NCI-H1105 (cell line): ENCODE data around the gene KCTD7.
"Not testable (repeated sequence)": the region's sequence is repeated elsewhere in the genome, so short reads cannot be mapped to it uniquely, and the experiment has no call there.

Experiments used
- DNase-seq: peaks from one replicate; lab custom pipeline; 2025; lab: John Stamatoyannopoulos, UW

KCTD7 gene

DNA sequence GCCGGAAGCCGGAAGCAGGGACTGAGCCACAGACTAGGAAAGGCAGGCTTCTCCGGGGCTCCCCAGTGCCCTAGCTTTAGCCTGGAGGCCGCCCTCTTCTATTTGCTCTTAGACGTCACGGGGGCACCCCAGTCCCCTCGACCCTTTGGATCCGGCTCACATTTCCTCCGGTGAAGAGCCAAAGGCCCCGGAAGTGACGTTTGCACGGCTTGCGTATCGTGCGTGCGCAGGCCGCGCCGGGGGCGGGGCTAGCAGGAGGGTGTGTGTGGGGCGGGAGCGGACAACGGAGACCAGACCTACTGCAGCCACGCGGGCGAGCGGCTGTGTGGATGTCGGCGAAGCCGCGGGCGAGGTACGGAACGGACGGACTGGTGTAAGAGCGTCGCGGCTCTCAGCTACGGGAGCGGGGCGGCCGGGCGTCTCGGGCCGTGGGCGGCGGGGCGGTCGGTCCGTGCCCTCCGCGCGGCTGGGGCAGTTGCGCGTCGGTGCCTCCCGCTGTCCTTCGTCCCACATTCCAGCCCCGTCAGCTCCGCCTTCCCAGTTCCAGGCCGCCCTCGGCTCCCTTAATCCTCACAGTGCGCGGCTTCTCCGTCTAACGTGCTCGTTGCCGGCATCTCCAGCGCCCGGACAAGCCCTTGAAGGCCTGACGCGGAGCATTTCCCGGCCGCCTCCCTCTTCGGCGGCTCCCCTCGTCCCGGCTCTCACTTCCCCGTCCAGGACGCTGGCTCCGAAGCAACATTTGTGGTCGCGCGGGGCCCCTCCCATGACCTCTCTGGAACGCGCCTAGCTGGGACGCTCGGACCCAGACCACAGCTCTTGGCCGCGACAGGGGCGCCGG, 25.8 kb downstream of the KCTD7 start:
- DNase-seq: peak; percentile 98

DNA sequence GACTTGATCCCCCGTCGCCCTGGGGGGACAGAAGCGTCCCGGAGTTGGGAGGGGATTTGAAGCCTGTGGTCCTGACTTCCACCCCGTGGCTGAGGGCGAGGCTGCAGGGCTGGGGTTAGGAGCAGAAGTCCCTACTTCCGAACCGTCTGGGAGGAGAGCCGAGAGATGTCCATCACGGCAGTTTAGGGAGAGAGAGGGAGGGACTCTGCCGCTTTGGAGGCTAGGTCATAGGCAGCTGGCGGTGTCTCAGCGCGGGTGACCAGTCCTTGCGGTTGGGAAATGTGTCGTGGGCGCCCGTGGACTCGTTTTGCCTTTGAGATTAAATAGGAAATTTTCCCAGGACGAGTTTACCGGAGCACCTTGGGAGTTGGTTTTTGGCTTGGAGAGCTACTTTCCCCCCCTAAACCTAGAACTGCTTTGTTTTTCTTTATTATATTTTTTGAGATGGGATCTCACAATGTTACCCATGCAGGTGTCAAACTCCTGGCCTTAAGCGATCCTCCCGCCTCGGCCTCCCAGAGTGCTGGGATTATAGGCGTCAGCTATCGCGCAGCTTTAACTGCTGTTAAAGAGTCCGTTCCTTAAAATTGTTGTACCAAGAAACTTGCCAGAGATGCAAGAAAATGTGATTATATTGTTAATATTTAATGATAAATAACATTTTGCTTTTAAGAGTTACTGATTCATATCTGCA, 26.6 kb downstream of the KCTD7 start:
- not testable (repeated sequence) for DNase-seq

DNA sequence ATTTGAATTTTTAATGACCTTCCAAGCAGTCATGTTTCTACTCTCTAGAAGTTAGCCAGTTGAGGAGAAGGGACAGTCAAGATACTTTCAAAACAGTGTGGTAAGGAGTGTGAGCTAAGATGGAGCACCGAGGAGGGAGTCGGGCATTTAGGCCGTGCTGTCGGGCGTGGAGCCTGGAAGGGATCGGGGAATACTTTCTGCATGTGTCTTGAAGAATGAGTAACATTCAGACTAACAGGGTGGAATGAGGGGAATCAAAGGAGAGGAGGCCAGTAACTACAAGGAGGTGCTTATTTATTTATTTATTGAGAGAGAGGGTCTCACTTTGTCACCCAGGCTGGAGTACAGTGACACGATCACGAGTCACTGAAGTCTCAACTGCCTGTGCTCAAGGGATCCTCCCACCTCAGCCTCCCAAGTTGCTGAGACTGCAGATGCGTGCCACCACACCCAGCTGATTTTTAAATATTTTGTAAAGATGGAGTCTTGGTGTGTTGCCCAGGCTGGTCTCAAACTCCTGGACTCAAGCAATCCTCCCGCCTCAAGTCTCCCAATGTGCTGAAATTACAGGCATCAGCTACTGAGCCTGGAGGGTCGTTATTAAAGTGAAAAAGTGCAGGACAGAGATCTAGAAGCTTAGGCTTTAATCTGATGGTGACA, 27.3 kb downstream of the KCTD7 start:
- not testable (repeated sequence) for DNase-seq

DNA sequence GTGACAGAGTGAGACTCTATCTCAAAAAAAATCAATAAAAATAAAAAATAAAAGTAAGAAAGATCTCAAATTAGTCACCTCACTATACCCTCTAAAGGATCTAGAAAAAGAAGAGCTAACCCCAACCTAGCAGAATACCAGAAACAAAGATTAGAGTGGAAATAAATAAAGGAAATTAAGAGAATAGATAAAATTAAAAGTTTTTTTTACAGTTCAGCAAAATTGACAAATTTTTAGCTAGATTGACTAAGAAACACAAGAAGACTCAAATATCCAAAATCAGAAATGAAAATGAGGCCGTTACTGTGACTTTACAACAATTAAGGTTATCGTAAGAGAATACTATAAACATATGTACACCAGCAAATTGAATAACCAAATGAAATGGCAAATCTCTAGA, 29.1 kb downstream of the KCTD7 start:
- DNase-seq: no peak

DNA sequence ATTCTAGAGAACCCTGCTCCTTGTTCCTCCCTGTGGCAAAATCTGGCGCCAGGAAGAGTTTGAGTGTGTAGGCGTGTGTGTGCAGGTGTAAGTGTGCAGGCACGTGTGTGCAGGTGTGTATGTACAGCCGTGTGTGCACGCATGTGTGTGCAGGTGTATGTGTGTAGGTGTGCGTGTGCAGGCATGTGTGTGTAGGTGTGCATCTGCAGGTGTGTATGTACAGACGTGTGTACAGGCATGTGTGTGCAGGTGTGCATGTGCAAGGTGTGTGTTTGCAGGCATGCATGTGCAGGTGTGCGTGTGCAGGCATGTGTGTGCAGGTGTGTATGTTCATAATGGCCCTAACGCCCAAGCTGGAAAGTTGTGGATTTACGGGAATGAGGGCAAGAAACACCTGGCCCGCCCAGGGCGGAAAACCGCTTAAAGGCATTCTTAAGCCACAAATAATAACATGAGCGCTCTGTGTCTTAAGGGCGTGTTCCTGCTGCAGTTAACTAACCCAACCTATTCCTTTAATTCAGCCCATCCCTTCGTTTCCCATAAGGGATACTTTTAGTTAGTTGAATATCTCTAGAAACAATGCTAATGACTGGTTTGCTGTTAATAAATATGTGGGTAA, 34.1 kb downstream of the KCTD7 start:
- DNase-seq: no peak

DNA sequence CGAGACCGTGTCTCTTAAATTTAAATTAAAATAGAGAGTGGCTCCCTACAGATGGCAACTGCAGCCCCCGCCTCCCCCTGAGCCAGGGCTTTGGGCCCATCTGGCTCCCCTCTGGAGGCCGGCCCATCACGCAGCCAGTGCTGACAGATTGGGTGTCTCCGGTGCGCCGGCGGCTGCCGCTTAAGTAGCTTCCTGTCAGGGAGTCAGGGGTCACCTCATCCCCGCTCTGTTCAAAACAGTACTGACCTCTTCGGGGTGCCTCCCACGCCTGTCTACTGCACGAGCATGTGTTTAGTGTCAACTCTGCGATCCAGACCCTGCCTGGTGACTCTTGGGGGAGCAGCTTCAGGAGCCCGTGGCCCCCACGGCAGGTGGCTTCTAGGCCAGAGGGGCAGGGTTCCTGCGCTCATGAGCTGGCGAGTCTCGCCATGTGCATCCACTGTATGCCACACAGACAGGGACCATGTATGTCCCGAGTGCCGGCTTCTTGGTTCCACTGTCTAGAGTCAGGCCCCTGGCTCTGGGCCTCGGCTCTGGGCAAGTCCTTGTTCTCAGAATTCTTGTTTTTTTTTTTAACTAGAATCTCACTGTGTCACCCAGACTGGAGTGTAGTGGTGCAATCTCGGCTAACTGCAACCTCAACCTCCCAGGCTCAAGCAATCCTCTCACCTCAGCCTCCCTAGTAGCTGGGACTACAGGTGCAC, 36.1 kb downstream of the KCTD7 start:
- no peak for DNase-seq

DNA sequence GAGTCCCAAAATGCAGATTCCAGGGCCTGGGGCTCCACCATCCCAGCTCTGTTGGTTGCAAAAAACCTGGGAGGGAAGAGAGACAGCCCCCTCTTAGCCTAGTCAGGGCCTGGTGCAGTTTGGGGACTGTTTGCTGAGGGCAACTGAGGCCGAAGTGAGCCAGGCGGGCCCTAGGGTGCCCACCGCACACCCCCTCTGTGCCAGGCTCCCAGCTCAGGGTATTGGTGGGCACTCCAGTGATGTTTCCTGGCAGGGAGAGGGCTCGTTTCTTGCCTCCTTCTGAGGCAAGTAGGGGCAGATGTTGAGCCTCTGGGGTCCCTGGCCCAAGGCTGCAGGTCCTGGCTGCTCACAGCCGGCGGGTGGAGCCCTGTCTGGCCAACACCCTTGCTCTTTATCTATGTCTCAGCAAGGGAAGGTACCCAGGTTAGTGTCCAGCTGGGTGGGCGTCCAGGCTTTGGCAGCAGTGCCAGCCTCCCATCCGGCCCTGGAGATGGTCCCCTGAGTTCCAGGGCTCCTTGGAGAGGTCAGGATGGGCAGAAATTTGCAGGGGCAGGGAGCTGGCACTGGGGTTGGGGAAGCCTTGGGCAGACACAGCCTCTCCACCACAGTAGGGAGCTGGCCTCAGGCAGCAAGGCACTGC, 37.8 kb downstream of the KCTD7 start:
- no peak for DNase-seq

DNA sequence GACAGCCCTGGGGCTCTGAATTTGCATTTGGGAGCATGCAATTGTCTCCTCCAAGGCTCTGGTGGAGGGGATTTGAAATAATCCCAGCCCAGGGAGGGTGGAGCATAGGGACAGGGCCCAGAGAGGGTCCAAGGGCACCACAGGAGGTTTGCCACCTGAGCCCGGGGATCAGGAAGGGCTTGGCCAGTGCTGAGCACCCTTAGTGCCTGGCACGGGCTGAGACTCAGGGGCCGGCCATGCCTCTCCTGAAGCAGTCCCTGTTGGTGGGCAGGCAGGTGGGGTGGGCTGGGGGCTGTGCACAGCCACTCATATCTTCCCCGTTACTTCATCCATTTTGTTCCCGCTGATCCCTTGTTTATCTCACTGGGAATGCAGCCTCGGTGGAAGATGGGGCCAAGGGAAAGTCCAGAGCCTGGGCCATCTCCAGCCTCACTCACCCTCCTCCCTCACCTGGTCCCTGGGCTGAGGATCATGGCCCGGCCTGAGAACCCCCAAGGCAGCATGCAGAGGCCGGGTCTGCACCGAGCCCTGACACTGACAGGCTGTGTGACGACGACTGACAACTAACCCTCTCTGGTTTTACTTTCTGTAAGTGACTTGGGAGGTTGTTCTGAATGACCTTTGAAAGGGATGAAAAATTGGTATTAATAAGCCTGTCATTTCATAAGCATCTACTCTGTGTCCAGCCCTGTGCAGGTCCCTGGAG, 38.5 kb downstream of the KCTD7 start:
- no peak for DNase-seq

DNA sequence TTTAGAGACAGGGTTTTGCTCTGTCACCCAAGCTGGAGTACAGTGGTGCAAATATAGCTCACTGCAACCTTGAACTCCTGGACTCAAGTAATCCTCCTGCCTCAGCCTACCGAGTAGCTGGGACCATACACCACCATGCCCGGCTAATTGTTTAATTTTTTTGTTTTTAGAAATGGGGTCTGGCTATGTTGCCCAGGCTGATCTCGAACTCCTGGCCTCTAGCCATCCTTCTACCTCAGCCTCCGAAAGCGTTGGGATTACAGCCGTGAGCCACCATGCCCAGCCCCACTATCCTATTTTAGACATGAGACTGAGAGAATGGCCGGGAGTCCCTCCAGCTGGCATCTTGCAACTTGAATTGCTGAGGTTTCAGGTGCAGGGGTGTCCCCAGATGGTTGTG, 39.4 kb downstream of the KCTD7 start:
- no peak for DNase-seq

DNA sequence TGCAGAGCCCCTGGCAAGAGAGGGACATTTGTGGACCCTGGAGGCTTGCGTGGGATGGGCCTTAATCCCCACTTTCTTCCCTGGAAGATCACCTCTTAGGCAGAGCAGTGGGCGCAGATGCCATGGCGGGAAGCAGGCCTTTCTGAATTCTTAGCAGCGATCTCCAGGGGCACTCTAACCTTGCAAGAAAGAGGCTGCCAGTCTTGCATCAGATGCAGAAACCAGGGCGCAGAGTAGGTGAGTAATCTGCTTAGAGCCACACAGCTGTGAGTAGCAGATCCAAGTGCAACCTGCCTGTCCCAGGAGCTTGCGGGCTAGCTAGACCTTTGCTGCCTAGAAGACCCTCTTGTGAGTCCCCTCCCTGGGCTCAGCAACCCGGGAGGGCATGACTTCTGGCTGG, 40.0 kb downstream of the KCTD7 start:
- no peak for DNase-seq

DNA sequence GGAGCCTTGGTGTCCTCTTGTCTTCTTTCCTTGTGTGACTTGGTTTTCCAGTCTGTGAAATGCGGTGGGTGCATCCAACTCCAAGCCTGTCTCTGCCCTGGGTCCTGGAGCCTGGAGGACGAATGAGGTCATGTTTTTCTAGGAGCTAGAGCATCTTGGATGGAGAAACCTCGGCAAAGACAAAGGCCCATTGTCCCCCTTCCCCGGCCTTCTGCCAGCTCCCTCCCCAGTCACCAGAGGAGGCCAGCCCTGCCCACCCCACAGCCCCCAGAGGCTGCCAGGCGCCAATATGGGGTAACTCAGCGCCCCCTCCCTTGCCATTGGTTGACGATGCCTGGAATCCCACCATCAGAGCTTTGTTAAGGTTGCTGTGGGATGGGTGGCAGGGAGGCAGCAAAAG, 40.4 kb downstream of the KCTD7 start:
- DNase-seq: no peak

DNA sequence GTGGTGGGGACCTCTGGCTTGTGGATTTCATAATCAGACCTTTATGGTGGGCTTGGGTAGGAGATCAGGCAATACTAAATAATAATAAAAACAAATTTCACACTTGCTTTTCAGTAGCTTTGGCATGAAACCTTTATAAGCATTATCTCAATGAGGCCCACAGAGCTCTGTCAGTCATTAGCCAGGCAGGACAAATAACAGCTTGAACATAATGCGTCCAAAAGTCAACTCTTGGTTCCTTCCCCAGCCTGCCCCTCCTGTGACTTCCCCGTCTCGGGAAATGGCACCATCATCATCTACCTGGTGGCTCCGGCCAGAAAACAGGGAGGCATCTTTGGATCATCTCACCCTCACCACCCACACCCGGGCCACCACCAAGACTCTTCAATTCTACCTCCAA, 40.8 kb downstream of the KCTD7 start:
- DNase-seq: no peak

DNA sequence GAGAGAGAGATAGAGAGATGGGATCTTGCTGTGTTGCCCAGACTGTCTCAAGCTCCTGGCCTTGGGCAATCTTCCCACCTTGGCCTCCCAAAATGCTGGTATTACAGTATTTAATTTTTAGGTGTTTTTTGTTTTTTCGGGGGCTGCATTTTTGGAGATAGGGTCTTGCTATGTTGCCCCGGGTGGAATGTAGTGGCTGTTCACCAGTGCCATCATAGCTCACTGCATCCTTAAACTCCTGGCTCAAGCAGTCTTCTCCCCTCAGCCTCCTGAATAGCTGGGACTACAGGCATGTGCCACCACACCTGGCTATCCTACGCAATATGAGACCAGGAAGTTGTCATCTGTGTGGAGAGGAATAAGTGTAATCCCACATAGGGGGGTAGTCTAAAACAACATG, 42.4 kb downstream of the KCTD7 start:
- DNase-seq: no peak

DNA sequence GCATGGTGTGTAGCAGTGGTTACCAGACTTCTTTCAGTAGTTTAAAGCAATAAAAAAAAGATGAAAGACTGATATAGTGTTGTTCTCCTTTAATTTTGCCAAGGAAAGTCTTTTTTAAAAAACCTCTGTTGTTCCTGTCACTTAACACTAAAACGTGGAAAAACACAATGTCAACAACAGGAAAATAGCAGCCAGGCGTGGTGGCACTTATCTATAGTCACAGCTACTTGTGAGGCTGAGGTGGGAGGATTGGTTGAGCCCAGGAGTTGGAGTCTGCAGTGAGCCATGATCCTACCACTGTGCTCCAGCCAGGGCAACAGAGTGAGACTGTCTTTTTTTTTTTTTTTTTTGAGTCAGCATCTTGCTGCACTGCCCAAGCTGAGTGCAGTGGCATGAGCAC, 42.8 kb downstream of the KCTD7 start:
- not testable (repeated sequence) for DNase-seq

DNA sequence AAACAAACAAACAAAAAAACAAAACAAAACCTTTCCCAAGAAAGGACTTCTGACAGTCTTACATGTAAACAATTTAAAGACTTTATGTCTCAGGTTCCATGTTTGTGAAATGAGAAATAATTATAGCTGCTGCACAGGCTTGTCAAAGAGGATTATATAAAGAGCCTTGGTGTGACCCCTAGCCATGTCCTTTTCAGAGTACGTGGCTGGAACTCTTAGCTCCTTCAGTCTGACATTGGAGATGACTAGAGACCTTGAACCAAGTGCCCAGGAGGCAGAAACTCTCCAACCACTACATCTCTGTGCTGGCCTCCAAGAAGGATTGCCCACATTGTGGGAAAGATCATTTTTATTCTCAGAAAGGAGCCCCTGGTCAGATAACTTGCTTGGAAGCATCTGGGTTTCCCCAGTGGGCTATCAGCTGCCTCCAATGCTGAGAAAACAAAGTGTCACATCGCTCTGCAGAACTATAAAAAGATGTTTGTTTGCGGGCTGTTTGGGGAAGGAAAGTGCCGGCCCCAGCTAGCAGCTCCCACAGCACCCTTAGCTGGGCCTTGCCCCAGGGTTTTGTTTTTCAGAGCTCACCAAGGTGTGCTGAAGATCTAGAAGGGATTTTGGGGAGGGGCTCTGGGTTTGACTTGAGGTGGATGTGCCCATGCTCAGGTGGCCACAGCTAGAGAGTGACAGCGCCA, 43.9 kb downstream of the KCTD7 start:
- not testable (repeated sequence) for DNase-seq

DNA sequence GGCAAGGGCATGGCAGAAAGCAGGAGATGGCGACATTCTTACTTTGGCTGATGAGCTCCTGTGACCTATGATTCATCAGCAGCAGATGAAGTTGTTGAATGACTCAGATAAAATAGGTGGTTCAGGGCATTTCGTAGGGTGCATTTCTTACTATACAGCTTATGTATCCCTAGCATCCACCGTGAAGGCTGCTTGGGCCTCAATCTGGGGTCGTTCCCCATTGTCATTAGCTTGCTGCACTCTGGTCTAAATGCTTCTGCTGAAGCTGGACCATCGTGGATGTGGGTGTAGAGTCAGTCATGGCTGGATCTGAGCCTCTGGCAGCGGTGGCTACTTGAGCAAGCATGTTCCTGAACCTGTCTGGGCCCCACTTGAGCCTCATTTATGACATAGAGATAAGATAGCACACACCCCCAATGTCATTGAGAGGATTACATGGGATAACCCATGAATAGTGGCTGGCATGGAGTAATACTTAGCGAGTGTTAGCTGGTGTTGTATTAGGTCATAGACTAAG, 44.5 kb downstream of the KCTD7 start:
- DNase-seq: not testable (repeated sequence)

DNA sequence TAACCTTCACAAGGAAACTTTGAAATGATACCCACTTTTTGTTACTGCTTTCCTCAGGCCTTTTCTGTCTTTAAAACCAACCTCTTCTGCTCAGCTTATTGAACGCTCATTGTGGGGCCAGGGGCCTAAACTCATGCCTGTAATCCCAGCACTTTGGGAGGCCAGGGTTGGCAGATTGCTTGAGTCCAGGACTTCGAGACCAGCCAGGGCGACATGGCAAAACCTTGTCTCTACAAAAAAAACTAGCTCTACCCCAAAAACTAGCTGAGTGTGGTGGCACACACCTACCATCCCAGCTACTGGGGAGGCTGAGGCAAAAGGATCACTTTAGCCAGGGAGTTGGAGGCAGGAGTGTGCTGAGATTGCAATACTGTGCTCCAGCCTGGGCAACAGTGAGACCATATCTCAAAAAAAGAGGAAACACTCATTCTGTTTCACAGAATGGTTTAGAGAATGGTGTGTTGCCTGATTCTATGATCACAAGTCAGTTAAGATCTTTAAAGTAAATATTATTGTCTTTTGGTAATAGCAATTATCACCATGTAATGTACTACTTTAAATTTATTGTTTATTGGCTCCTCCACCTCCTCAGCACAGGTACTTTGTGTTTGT, 51.1 kb downstream of the KCTD7 start:
- no peak for DNase-seq

DNA sequence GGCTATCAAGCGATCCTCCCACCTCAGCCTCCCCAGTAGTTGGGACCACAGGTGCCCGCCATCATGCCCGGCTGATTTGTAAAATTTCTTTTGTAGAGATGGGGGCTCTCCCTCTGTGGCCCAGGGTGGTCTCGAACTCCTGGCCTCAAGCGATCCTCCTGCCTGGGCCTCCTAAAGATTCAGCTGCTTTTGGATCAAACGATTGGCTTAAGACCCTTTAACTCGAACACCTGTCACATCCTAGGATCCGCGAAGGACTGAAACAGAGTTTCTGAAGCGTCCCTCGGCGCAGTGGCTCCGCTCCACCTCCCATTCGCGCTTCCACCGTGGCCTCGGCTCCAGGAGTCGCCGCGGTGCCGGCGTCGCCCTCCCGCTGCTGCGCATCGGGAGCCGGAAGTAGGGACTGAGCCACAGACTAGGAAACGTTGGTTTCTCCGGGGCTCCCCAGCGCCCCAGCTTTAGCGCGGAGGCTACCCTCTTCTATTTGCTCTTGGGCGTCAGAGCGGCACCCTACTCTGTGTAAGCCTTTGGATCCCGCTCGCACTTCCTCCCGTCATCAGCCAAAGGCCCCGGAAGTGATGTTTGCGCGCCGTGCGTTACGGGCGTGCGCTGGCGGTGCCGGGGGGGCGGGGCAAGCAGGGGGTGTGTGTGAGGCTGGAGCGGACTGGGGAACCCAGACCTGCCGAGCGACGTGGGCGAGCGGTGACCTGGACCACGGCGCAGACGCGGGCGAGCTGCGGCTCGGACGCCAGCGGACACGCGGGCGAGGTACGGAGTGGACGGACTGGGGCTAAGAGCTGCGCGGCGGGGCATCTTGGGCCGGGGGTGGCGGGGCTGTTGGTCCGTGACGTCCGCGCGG, 53.0 kb downstream of the KCTD7 start:
- peak; percentile 82 for DNase-seq
